ENCODE data around the gene GOLIM4.

Gene GOLIM4

DNA sequence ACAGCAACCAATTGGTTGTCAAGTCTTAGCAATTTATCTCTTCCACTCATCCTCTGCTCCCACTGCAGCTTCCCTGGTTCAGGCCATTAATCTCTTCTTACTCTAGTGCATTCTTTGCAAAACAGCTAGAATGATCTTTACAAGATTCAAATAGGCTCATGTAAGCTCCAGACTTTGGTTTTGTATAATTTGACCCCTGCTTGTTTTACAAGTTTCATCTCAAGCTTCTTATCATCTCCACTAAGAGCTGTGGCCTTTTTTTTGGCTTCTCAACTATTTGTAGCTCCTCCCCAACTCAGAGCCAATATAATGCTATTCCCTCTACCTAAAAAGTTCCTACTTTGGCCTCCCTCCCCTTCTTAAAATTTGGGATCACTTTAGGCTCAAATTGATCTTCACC is 121.8 kb downstream of the GOLIM4 start:
- no peak for ATAC-seq

GRCh38 chr3:167973046-167973445 is 122.7 kb downstream of the GOLIM4 start:
- no peak for ATAC-seq
- TF ChIP-seq ISL1 (CRISPR knock-in tag; IDR thresholded peaks at IDR 0.05) (no peak), RARB (CRISPR knock-in tag; IDR thresholded peaks at IDR 0.05) (no peak), SNAI2 (CRISPR knock-in tag; IDR thresholded peaks at IDR 0.05) (no peak), ESRRG (CRISPR knock-in tag; IDR thresholded peaks at IDR 0.05) (no peak), CREB5 (CRISPR knock-in tag; IDR thresholded peaks at IDR 0.05; ENCODE audit: low read depth) (no peak), GLIS3 (CRISPR knock-in tag; IDR thresholded peaks at IDR 0.05) (no peak), TSHZ2 (CRISPR knock-in tag; IDR thresholded peaks at IDR 0.05) (no peak), ZC3H10 (CRISPR knock-in tag; IDR thresholded peaks at IDR 0.05) (no peak), ZNF70 (CRISPR knock-in tag; IDR thresholded peaks at IDR 0.05) (no peak), ARNTL (CRISPR knock-in tag; IDR thresholded peaks at IDR 0.05; ENCODE audit: borderline replicate concordance, low read depth) (no peak), OSR1 (CRISPR knock-in tag; IDR thresholded peaks at IDR 0.05) (no peak)

More for the DNA sequence above, 121.8 kb downstream of the GOLIM4 start:
- no peak for TF ChIP-seq ZNF565 (CRISPR knock-in tag; conservative IDR thresholded peaks at IDR 0.05; ENCODE audit: low read depth)
- no peak for TF ChIP-seq BACH2 (CRISPR knock-in tag; IDR thresholded peaks at IDR 0.05; ENCODE audit: borderline replicate concordance)
- TF ChIP-seq TSHZ2 (CRISPR knock-in tag; IDR thresholded peaks at IDR 0.05), result no peak
- no peak for TF ChIP-seq ZFP30 (CRISPR knock-in tag; IDR thresholded peaks at IDR 0.05)
- TF ChIP-seq GLIS3 (CRISPR knock-in tag; IDR thresholded peaks at IDR 0.05), result no peak
- TF ChIP-seq CSDC2 (CRISPR knock-in tag; IDR thresholded peaks at IDR 0.05), result no peak
- no peak for TF ChIP-seq ZC3H10 (CRISPR knock-in tag; IDR thresholded peaks at IDR 0.05)
- TF ChIP-seq ESRRG (CRISPR knock-in tag; IDR thresholded peaks at IDR 0.05), result no peak
- no peak for TF ChIP-seq ZFP3 (CRISPR knock-in tag; IDR thresholded peaks at IDR 0.05)
- TF ChIP-seq ARNTL (CRISPR knock-in tag; IDR thresholded peaks at IDR 0.05; ENCODE audit: borderline replicate concordance, low read depth), result no peak
- TF ChIP-seq TOX (CRISPR knock-in tag; IDR thresholded peaks at IDR 0.05; ENCODE audit: borderline replicate concordance), result no peak
- TF ChIP-seq OSR1 (CRISPR knock-in tag; IDR thresholded peaks at IDR 0.05), result no peak
- TF ChIP-seq ISL1 (CRISPR knock-in tag; IDR thresholded peaks at IDR 0.05), result no peak
- TF ChIP-seq SNAI2 (CRISPR knock-in tag; IDR thresholded peaks at IDR 0.05), result no peak
- TF ChIP-seq PATZ1 (CRISPR knock-in tag; IDR thresholded peaks at IDR 0.05; ENCODE audit: borderline replicate concordance), result no peak
- no peak for TF ChIP-seq CREB5 (CRISPR knock-in tag; IDR thresholded peaks at IDR 0.05; ENCODE audit: low read depth)
- TF ChIP-seq, protein P1, sequence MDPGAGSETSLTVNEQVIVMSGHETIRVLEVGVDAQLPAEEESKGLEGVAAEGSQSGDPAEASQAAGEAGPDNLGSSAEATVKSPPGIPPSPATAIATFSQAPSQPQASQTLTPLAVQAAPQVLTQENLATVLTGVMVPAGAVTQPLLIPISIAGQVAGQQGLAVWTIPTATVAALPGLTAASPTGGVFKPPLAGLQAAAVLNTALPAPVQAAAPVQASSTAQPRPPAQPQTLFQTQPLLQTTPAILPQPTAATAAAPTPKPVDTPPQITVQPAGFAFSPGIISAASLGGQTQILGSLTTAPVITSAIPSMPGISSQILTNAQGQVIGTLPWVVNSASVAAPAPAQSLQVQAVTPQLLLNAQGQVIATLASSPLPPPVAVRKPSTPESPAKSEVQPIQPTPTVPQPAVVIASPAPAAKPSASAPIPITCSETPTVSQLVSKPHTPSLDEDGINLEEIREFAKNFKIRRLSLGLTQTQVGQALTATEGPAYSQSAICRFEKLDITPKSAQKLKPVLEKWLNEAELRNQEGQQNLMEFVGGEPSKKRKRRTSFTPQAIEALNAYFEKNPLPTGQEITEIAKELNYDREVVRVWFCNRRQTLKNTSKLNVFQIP (CRISPR knock-in tag; IDR thresholded peaks at IDR 0.05; ENCODE audit: borderline replicate concordance, low read depth), result no peak
- TF ChIP-seq RARB (CRISPR knock-in tag; IDR thresholded peaks at IDR 0.05), result no peak
- TF ChIP-seq ZNF70 (CRISPR knock-in tag; IDR thresholded peaks at IDR 0.05), result no peak
- TF ChIP-seq TCF4 (CRISPR knock-in tag; IDR thresholded peaks at IDR 0.05; ENCODE audit: borderline replicate concordance), result no peak

All from SK-N-SH treated with all-trans-retinoic acid at 6 μM for 48 hours (cell line).